ENCODE measurements around the gene SMPX.

Gene SMPX

DNA sequence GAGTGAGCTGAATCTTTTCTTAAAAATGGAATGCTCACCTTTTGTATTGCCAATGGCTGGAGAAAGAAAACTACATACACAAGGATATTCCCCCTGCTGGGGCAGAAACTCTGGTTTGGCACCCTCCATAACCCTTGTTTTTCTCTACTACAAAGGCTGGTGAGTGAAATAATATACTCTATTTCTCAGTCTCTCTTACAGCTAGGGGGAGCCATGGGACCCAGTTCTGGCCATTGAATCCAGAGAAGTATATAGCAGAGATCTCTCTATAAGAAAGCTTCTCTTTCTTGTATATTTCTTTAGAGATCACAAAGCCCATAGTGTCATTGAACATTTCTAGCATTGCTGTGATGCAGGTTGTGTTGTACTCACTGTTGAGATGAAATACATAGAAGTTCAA, 49.8 kb downstream of the SMPX start:
- no peak for DNase-seq

DNA sequence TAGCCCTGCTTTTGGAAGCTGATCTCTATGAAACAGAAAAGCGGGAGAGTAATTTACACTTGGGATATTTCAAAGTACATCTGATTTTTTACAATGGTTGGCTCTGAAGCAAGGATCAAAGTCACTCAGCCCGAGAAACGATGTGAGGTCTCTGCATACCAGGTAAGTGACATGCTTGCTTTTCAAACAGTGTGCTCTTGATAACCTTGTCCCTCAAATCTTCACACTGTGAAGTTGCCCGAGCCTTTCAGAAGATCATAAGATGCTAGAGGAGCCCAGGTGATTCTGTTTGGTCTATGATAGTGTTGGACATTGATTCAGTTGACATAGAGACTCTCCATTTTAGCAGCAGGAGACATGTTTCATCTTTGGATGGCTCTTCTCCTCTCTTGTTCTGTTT, 52.7 kb downstream of the SMPX start:
- no peak for DNase-seq

DNA sequence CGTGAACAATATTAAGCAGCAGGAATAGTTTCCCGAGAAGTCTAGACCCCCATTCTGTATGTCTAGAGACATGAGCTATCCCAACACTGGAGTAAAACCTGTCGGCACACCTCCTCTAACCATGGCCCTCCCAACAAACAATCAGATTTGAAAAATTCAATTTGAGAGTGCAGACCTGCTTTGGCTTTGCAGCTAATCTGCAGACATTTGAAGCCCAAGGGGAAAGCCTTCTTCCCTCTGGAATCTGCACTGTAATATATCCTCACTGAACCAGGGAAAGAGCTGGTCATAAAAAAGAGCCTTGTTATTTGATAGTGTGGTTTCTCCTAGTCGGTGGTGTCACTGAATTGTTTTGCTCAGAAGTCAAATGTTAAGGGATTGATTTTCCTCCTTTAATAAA, 55.2 kb downstream of the SMPX start:
- DNase-seq: no peak

DNA sequence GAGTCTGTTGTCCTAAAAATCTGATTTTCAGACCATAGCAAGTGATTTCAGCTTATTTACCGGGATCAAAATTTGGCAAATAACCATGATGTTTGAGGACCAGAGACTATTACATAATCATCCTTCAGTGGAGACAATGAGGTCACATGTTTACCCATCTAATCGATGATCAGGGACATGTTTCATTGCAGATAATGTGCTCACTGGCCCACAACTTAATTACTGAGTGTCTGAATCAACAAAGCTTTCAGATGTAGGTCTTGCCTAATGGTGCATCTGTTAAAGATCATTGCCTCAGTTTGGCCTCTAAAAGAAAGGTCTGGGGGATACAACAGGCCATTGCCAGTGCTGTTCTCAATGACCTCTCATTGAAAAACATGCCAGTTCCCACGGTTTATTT, 56.9 kb downstream of the SMPX start:
- DNase-seq: no peak

DNA sequence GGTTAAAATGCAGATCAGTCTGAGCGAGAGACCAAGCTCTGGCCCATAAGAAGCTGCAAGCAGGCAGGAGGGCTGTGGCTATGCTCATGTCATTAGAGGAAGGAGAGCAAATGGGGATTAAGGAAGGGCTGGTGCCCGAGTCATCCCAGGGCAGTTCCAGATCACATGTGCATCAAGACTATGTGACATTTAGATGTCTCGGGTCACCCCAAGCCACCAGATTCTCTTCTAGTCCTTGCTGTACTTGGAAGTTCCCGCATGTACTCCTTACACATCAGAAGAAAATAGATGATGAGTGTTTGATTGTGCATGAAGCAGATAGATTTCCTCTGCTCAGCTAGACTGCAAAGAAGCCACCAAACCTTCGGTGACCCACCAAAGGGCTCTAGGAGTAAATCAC, 57.6 kb downstream of the SMPX start:
- DNase-seq: no peak

- DNase-seq: no peak
Measured at GRCh38 chrX:21699136-21699535, 58.8 kb downstream of the SMPX start.

GRCh38 chrX:21698272-21698671, 59.6 kb downstream of the SMPX start:
- no peak for DNase-seq

- DNase-seq: no peak
Measured at GRCh38 chrX:21691512-21692018, 66.4 kb downstream of the SMPX start.

DNA sequence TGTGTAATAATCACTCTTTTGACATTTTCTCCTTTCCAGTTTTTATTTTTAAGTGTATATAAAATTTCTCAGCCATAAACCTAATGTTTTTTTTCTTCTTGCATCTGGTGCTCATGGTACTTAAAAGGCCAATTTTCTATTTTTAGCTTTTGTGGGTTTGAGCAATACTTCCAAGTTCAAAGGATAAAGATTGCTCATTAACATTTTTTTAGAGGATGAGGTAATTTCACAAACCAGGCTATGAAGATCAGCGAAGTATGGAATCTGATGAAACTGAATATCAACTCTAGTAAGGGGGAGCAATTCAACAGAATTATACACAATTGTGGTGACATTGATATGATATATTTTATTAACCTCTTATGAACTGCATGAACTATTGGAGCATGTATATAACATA, 74.0 kb downstream of the SMPX start:
- DNase-seq: no peak

DNA sequence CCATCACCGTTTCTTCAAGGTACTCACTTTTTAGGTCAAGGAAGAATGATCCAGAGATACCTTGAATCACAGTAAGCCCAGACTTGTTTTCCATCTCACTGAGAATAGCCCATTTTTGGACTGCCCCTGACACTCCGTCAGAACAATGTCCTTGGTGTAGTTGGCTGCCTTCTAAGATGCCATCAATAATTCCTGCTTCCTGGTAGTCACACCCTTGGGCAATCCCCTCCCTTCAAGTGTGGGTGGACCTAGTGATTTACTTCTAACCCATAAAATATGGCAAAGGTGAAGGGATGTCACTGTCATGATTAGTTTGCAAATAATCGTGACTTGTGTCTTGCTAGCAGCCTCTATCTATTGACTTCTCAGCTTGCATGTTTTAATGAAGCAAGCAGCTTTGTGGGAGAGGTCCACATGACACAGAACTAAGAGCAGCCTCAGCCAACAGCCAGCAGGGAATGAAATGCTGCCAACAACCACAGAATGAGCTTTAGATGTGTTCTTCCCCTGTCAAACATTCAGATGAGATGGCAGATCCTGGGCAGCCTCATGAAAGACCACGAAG, 79.8 kb downstream of the SMPX start:
- DNase-seq: no peak

GRCh38 chrX:21675931-21676330, 82.0 kb downstream of the SMPX start:
- DNase-seq: no peak

- no peak for DNase-seq
Measured at GRCh38 chrX:21674430-21675186, 83.3 kb downstream of the SMPX start.

DNA sequence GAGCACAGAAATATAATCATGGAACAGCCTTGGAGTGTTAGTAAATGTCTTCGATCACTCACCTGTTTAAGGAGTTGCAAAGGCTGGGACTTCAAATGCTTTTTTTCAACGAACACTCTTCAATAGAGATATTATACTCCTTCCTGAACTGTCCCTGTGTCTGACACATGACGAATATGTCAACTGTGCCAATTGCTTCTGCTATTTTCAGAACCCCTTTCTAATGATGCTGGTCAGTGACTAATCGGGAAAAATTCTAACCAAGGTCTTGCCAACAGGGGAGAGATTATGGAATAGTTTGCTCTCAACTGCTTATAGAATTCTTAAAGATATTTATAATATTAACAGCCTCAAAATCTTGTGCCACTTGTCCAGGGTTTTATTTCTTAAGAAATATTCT, 91.2 kb downstream of the SMPX start:
- DNase-seq: no peak

- no peak for DNase-seq
Measured at GRCh38 chrX:21666252-21666651, 91.7 kb downstream of the SMPX start.

DNA sequence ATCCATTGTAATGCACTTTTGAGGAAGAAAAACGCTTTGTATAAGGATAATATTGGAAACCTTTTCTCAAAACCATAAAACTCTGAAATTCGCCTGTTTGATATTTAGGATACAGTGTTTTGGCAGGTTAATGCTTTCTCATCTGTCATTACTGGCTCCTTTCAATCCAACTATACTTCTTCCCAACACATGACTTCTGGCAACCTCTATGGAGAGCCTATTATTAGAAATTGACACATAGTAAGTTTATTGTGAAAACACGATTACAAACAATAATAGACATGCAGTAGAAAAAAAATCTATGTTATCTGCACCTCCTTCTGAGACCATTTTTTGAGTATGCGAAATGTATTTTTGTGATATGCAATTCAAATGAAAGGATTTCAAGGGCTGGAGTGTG, 95.2 kb downstream of the SMPX start:
- no peak for DNase-seq

DNA sequence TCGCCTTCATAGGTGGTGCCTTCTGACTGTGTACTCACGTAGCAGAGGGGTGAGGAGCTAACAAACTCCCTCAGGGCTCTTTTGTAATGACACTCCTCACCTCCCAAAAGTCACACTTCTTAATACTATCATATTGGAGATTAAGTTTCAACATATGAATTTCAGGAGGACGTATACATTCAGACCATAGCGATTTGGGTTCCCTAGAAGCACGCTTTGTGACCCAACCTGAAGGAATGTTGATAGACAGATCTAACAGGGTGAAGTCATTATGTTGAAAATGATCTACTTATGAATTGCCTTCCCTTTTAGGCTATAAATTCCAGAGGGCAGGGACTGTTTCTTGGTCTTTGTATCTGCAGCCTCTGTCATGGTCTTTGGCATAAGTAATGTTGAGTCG, 96.6 kb downstream of the SMPX start:
- no peak for DNase-seq

DNA sequence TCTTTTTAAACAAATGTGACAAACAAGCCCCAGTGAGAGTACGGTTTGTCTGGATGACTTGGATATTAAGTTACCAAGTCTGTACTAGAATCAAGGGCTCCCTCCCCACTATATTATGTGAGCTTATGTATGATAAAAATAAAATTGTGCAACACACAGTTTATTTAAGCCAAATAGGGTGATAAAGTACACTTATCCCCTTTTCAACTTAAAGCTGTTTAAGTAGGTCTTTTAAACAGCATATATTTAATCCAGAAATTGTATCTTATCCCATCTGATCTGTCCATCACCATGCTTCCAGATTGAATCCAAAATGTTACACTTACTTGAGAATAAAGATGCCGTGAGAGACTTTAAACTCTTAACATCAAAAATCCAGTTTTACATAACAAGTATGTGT, 97.8 kb downstream of the SMPX start:
- DNase-seq: no peak

- DNase-seq: no peak
Measured at GRCh38 chrX:21659320-21659719, 98.6 kb downstream of the SMPX start.

- DNase-seq: no peak
Measured at GRCh38 chrX:21658746-21659145, 99.2 kb downstream of the SMPX start.

GRCh38 chrX:21658152-21658737, 99.7 kb downstream of the SMPX start, which contains the start of gene KLHL34:
TSS of gene KLHL34 (minus strand) at chrX:21658330. CDS start at chrX:21657788, 542 bp downstream.
- peak in 1 of 2 donors; percentile 1 for DNase-seq

- peak in 1 of 2 donors; percentile 0 for DNase-seq
Measured at GRCh38 chrX:21657318-21658151, 100.4 kb downstream of the SMPX start.

GRCh38 chrX:21656587-21657317, 101.2 kb downstream of the SMPX start:
- DNase-seq: no peak
